Thyroid gland (tissue), 4 donors: ENCODE measurements around the gene CDH4. TPM values are rescaled to one million over a fixed set of nuclear protein-coding genes. Genes with fewer than 3 reads are reported as not detected.

Experiments
- DNase-seq, 2 donors: peaks; one replicate each; pipeline ENCODE4 v3.0.0-alpha.2; 2019
- H3K27ac ChIP-seq, 3 donors: fragments of 200-600 bp; sonication (generic); 1 replicate in 2 of 3; 2 replicates in 1 of 3; pipeline ENCODE4 v1.5.1; 2016 to 2019; ENCODE audit warnings: mild to moderate bottlenecking in 1 of 3, moderate library complexity in 1 of 3
- H3K27me3 ChIP-seq: fragments of 200-600 bp; sonication (generic); one replicate; pipeline ENCODE4 v1.5.1; 2019
- H3K36me3 ChIP-seq, 2 donors: fragments of 200-600 bp; sonication (generic); one replicate each; pipeline ENCODE4 v1.5.1; 2016 to 2019
- H3K4me1 ChIP-seq, 2 donors: fragments of 200-600 bp; sonication (generic); one replicate each; pipeline ENCODE4 v1.5.1; 2017 to 2019
- H3K4me3 ChIP-seq, 3 donors: fragments of 200-600 bp; sonication (generic); replicated peaks in 1 of 3; 1 replicate in 2 of 3; 2 replicates in 1 of 3; pipeline ENCODE4 v1.5.1; 2016; ENCODE audit warnings: mild to moderate bottlenecking in 1 of 3
- H3K9me3 ChIP-seq: fragments of 200-600 bp; sonication (generic); one replicate; pipeline ENCODE4 v1.5.1; 2017
- CTCF ChIP-seq, 6 experiments: fragments of 200-600 bp in 3 of 6; fragments of 450-650 bp in 3 of 6; sonication (generic) in 3 of 6; IDR thresholded peaks; one replicate each; pipeline ENCODE4 v1.5.1; 2016 to 2019; ENCODE audit warnings: antibody characterized with exemption in 6 of 6, mild to moderate bottlenecking in 2 of 6, inconsistent platforms in 1 of 6, moderate library complexity in 1 of 6
- POLR2A ChIP-seq, 2 donors: fragments of 450-650 bp; IDR thresholded peaks; one replicate each; pipeline ENCODE4 v1.6.1; 2017; ENCODE audit warnings: antibody characterized with exemption in 2 of 2, mild to moderate bottlenecking in 2 of 2, moderate library complexity in 1 of 2
- WGBS, 2 donors: methylation state at CpG; one replicate each; pipeline ENCODE4 v1.1.5; 2017; 5-methylcytosine and 5-hydroxymethylcytosine counted together
- intact Hi-C: fragments of 100-400 bp; cut with DNase I; formaldehyde crosslinking; loops from one replicate; pipeline ENCODE4 v1.15.1; 2023
- total RNA-seq, 4 donors: library from RNA; depleted of rRNA; stranded (reverse); fragments of >200 nt; gene quantifications; one replicate each; pipeline ENCODE4 v1.2.3, GENCODE V29; 2016

The CDH4 gene
- total RNA-seq, 4 donors from 2014 or later = 0.22 to 0.29 (median 0.29) TPM; not detected in 1

- intact Hi-C loops = no loop called here
- Histone ChIP-seq H3K36me3 (no peaks in the 10 kb centered on the region), H3K4me1 (no peaks in the 10 kb centered on the region), H3K9me3 (no peaks in the 10 kb centered on the region), H3K4me3 (no peak overlapping the region), H3K27me3 (no peaks in the 10 kb centered on the region), H3K27ac (no peak overlapping the region)
- WGBS, 2 donors = 58 to 62% methylated on average over 7 of the region's 7 CpGs
- no peak for TF ChIP-seq POLR2A (IDR thresholded peaks at IDR 0.05)
- TF ChIP-seq CTCF (IDR thresholded peaks at IDR 0.05) = no peak
- no peak for DNase-seq
Measured at GRCh38 chr20:61604549-61604948, 352.5 kb downstream of the CDH4 start.

- H3K4me1 ChIP-seq = no peaks in the 10 kb centered on the region
- no peak overlapping the region for H3K27ac ChIP-seq
- no peak for DNase-seq
- H3K9me3 ChIP-seq = no peaks in the 10 kb centered on the region
- H3K4me3 ChIP-seq = no peak overlapping the region
- no peaks in the 10 kb centered on the region for H3K27me3 ChIP-seq
- no peak for TF ChIP-seq POLR2A (IDR thresholded peaks at IDR 0.05)
- no peak for TF ChIP-seq CTCF (IDR thresholded peaks at IDR 0.05)
- intact Hi-C loops = no loop called here
- H3K36me3 ChIP-seq = no peaks in the 10 kb centered on the region
Measured at GRCh38 chr20:61605283-61605682, 353.2 kb downstream of the CDH4 start.

- Histone ChIP-seq H3K4me3 (no peak overlapping the region), H3K36me3 (no peaks in the 10 kb centered on the region), H3K9me3 (no peaks in the 10 kb centered on the region), H3K4me1 (no peaks in the 10 kb centered on the region), H3K27me3 (no peaks in the 10 kb centered on the region), H3K27ac (no peak overlapping the region)
- TF ChIP-seq CTCF (IDR thresholded peaks at IDR 0.05) (no peak), POLR2A (IDR thresholded peaks at IDR 0.05) (no peak)
- 84 to 86% methylated on average over 12 of the region's 12 CpGs for WGBS, 2 donors
- intact Hi-C loops = no loop called here
- no peak for DNase-seq
Measured at GRCh38 chr20:61605862-61606557, 353.9 kb downstream of the CDH4 start.

GRCh38 chr20:61608275-61609085, 356.4 kb downstream of the CDH4 start:
- TF ChIP-seq POLR2A (IDR thresholded peaks at IDR 0.05) = no peak
- TF ChIP-seq CTCF (IDR thresholded peaks at IDR 0.05) = no peak
- 53 to 60% methylated on average over 20 to 21 of the region's 21 CpGs for WGBS, 2 donors
- DNase-seq = peak; percentile 16 to 46
- Histone ChIP-seq H3K4me3 (no peak overlapping the region), H3K27me3 (no peaks in the 10 kb centered on the region), H3K36me3 (no peaks in the 10 kb centered on the region), H3K4me1 (no peaks in the 10 kb centered on the region), H3K9me3 (no peaks in the 10 kb centered on the region), H3K27ac (no peak overlapping the region)
- intact Hi-C loops = no loop called here

GRCh38 chr20:61609461-61609860, 357.4 kb downstream of the CDH4 start:
- H3K4me1 ChIP-seq = no peaks in the 10 kb centered on the region
- H3K9me3 ChIP-seq = no peaks in the 10 kb centered on the region
- H3K27ac ChIP-seq = no peak overlapping the region
- intact Hi-C loops = no loop called here
- no peak overlapping the region for H3K4me3 ChIP-seq
- no peaks in the 10 kb centered on the region for H3K36me3 ChIP-seq
- TF ChIP-seq POLR2A (IDR thresholded peaks at IDR 0.05) (no peak), CTCF (IDR thresholded peaks at IDR 0.05) (no peak)
- H3K27me3 ChIP-seq = no peaks in the 10 kb centered on the region
- peak; percentile 47 to 53 for DNase-seq
- WGBS, 2 donors = 19 to 38% methylated on average over 9 of the region's 9 CpGs
